Fibroblast of skin of left biceps (primary cell): ENCODE data around the gene OR6K3.

Experiments used
- DNase-seq, 2 experiments: peaks; one replicate each; pipeline ENCODE4 v3.0.0-alpha.2; 2013; ENCODE audit warnings: low read depth in 2 of 2

Gene OR6K3

DNA sequence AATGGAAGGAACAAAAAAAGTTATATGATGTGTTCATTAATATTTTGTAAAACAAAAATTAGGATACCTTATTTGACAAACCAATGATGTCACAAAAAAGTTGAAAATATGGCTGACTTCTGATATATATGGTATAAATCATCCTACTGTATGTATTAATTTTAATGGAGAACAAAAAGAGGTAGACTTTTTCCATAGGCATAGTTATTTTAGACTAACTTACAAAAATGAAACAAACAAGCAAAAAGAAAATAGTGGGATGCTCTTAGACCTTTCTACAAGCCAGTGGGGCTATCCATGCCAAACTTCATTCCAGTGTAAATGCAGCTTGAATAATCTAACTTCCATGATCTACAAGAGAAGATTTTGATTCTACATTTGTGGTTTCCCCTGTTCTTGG, 33.5 kb downstream of the OR6K3 start:
- DNase-seq: no peak

DNA sequence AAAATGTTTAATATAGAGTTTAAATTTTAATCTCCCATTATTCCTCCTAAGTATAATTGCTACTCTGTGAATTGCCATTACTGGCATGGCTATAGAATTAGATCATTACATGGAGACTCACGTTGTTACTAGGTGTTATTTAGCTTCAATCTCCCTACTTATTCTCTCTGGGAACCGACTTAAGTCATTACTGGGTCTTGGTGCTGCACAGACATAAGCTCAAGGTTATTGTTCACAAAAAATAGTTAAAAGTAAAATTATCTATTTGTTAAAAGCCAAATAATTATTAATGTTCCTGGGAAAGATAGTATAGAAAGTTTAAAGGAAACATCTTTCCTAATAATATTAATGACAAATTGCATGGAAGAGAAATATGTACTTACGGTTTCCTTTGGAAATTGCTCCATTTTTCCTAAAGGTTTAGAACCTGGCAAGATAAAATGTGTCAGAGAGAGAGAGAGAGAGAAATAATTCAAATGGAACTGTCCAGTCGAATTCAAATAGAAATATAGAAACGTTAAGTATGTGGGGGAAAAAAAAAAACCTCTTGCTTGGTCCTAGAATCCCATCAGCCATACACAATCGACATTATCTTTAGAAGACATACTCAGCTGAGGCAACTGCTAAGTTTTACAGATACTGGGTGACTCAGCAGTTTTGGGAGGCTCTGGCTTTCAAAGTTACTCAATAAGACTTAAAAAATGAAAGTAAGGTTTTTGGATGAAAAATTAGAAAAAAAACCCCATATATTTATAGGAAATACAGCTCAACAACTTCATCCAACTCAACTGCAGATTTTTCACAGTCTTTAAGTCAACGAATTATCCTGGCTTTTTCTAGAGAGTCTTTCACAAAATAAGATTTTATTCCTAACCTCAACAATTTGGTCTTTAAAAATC, 34.2 kb downstream of the OR6K3 start, which contains the start of gene SPTA1:
Gene SPTA1 (minus strand): TSS at position 605 of the 899 bp plus-strand sequence. CDS start 198 bp downstream, at position 407.
- no peak for DNase-seq

DNA sequence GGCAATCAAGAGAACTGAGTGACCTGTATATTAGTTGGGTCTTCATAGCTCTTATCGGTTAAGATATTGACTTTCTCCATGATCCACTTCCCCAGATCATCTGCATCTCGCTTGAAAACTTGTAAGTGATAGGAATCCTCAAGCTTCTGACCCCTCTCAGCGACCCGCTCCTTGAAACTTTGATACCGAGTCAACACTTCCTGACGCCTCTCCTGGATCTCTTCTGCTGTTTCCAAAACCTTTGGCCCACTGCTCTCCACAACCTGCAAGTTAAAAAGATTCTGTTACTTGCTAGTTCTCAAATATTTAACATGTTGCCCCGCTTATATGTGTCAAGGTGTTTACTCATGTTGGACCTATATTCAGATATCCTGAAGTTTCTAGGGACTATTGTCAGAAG, 35.4 kb downstream of the OR6K3 start:
- no peak for DNase-seq

DNA sequence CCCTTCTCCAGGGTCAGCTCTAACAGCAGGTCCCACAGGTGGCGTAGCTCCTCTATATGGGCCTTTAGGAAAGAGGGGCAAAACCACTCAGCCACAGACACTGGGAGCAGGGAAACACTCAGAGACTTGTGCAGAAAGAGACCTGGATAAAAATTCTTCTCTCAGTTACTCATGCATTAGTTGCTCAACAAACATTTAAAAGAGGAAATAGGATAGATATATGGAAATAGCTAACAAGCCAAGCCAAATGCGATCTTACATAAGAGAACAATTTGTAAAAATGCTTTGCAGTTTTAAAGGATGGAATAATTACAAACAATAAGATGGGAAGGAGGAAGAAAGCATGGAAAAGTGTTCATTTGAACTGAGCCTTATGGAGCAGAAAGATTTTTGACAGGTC, 38.9 kb downstream of the OR6K3 start:
- DNase-seq: no peak

DNA sequence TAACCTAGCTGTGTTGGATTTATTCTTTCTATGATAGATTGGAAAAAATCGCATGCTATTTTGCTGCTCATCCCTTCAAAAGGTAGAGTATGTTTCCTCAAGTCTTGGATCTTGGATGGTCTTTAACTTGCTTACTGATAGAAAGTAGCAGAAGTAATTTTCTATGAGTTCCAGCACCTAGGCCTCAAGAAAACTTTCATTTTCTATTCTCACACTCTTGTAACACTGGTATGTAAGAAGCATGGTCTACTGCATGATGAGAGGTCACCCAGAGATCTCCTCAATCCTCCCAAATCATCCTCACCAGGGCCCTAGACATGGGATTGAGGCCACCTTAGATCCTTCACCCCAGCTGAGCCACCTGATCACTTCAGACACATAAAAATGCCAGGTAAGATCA, 41.2 kb downstream of the OR6K3 start:
- no peak for DNase-seq

DNA sequence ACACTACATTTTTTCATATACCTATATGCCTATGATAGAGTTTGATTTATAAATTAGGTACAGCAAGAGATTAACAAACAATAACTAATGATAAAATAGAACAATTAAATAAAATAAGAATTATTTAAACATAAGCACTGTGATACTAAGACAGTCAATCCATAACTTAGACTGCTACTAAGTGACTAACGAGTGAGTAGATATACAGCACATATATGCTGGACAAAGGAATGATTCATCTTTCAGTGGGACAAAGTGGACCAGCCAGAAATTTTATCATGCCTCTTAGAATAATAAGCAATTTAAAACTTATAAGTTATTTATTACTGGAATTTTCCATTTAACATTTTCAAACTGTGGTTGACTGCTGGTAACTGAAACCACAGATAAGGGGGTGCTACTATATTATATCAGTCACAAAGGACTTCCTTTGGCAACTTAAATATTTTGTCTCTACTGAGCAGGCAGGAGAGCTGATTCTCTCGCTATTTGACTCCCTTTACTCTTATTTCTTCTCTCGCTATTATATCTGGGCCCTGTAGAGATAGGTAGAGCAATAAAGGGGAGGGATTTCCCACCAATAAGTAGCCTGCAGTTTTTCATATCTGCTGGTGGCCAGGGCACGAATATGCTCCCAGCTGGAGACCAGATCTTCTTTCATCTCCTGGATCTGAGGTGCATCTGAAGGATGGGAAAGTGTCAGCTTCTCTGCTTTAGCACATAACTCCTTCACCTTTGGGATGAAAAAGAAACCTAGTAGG, 44.8 kb downstream of the OR6K3 start:
- DNase-seq: no peak

DNA sequence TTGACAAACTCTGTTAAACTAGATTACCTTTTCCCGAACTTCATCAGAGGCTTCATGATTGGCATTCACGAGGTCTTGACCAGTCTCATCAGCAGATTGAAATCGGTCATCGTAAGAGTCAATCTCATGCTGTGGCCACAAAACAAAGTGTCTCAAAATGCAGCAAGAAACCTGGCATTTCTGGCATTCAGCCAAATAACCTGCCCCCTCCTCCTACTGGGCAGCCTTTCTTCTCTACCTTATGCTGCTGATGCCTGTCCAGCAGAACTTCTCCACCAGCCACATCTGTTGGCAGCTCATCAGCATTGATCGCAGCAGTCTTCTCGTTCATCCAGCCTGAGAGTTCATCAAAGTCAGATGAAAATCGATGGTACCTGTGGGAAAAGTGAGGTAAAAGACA, 46.2 kb downstream of the OR6K3 start:
- no peak for DNase-seq
